HepG2 (cell line): ENCODE data around the gene EMC10. TPM values are rescaled to one million over a fixed set of nuclear protein-coding genes. Genes with fewer than 3 reads are reported as not detected.
A peak's percentile ranks its signal among the peaks of the same experiment; 100 is the strongest.

Experiments used
- BCL3 ChIP-seq: sonication (generic); formaldehyde crosslinking; IDR thresholded peaks from 2 replicates; pipeline ENCODE4 v1.5.1; 2020; ENCODE audit warnings: mild to moderate bottlenecking, missing genetic modification reagents, moderate library complexity
- FOXK1 ChIP-seq: sonication (generic); formaldehyde crosslinking; IDR thresholded peaks from 2 replicates; pipeline ENCODE4 v1.4.0; 2020; ENCODE audit warnings: low read depth, missing genetic modification reagents, borderline replicate concordance
- HDAC1 ChIP-seq: sonication (generic); formaldehyde crosslinking; IDR thresholded peaks from 2 replicates; pipeline ENCODE4 v1.5.1; 2020; ENCODE audit warnings: mild to moderate bottlenecking, missing genetic modification reagents
- MBD4 ChIP-seq: IDR thresholded peaks from 2 replicates; pipeline ENCODE4 v1.6.1; 2012; ENCODE audit warnings: low read length, inconsistent platforms, borderline replicate concordance
- NFYC ChIP-seq: IDR thresholded peaks from 2 replicates; pipeline ENCODE4 v1.6.1; 2016; ENCODE audit warnings: missing genetic modification reagents, missing compliant biosample characterization
- NR2C2 ChIP-seq: sonication (generic); formaldehyde crosslinking; IDR thresholded peaks from 2 replicates; pipeline ENCODE4 v1.4.0; 2020; ENCODE audit warnings: missing genetic modification reagents, mild to moderate bottlenecking, moderate library complexity, borderline replicate concordance
- POLR2G ChIP-seq: fragments of 200-400 bp; formaldehyde crosslinking; IDR thresholded peaks from 2 replicates; pipeline ENCODE4 v1.6.1; 2018; ENCODE audit warnings: mild to moderate bottlenecking, low read depth, low read length, moderate library complexity
- RELA ChIP-seq: sonication (generic); formaldehyde crosslinking; IDR thresholded peaks from 2 replicates; pipeline ENCODE4 v1.4.0; 2020; ENCODE audit warnings: missing genetic modification reagents
- RFX1 ChIP-seq: fragments of 450-650 bp; IDR thresholded peaks from 2 replicates; pipeline ENCODE4 v1.6.1; 2017
- RFX3 ChIP-seq: IDR thresholded peaks from 2 replicates; pipeline ENCODE4 v1.6.1; 2016; ENCODE audit warnings: missing biosample characterization, missing genetic modification reagents
- SATB2 ChIP-seq: sonication (generic); formaldehyde crosslinking; IDR thresholded peaks from 2 replicates; pipeline ENCODE4 v1.5.0; 2020; ENCODE audit warnings: missing genetic modification reagents
- TAF1 ChIP-seq: sonication (generic); formaldehyde crosslinking; IDR thresholded peaks from 2 replicates; pipeline ENCODE4 v1.4.0; 2020; ENCODE audit warnings: missing genetic modification reagents
- TFDP1 ChIP-seq: IDR thresholded peaks from 2 replicates; pipeline ENCODE4 v1.6.1; 2016; ENCODE audit warnings: missing compliant biosample characterization, missing genetic modification reagents, borderline replicate concordance
- ZFP36L2 ChIP-seq: sonication (generic); formaldehyde crosslinking; IDR thresholded peaks from 2 replicates; pipeline ENCODE4 v1.4.0; 2020; ENCODE audit warnings: missing genetic modification reagents
- ZMYM4 ChIP-seq: sonication (generic); formaldehyde crosslinking; IDR thresholded peaks from 2 replicates; pipeline ENCODE4 v1.8.1; 2023; ENCODE audit warnings: mild to moderate bottlenecking, missing genetic modification reagents
- ZNF121 ChIP-seq: sonication (generic); formaldehyde crosslinking; IDR thresholded peaks from 2 replicates; pipeline ENCODE4 v1.5.0; 2020; ENCODE audit warnings: mild to moderate bottlenecking, missing genetic modification reagents
- ZNF292 ChIP-seq: sonication (generic); formaldehyde crosslinking; IDR thresholded peaks from 2 replicates; pipeline ENCODE4 v1.8.1; 2022; ENCODE audit warnings: mild to moderate bottlenecking, low read depth, missing genetic modification reagents, borderline replicate concordance
- ZNF761 ChIP-seq: sonication (generic); formaldehyde crosslinking; conservative IDR thresholded peaks from 2 replicates; pipeline ENCODE4 v1.4.0; 2020; ENCODE audit warnings: mild to moderate bottlenecking, missing genetic modification reagents
- ZSCAN9 ChIP-seq: IDR thresholded peaks from 2 replicates; pipeline ENCODE4 v1.6.1; 2016; ENCODE audit warnings: borderline replicate concordance
- polyA plus RNA-seq, 8 experiments: library from polyadenylated mRNA; depleted of rRNA in 3 of 8; stranded (reverse) in 7 of 8; unstranded in 1 of 8; fragments of >200 nt; fragmentation: Illumina TruSeq in 4 of 8; extraction: Trizol in 4 of 8; gene quantifications; 2 replicates each; pipeline versions ENCODE4 v1.2.1 to v1.2.3, GENCODE V29; 2011 to 2016; ENCODE audit warnings: low read depth in 4 of 8, missing spikeins in 1 of 8, mixed read lengths in 1 of 8; ENCODE audit not compliant: insufficient read depth in 1 of 8
- total RNA-seq, 5 experiments: library from RNA; depleted of rRNA; stranded (reverse); fragments of >200 nt; fragmentation: Illumina TruSeq; extraction: Trizol; gene quantifications; 2 replicates each; pipeline ENCODE4 v1.2.3, GENCODE V29; 2016; ENCODE audit warnings: low read depth in 1 of 5
- TF ChIP-seq, protein P1 (sequence below): sonication (generic); formaldehyde crosslinking; IDR thresholded peaks from 2 replicates; pipeline ENCODE4 v1.8.0; 2022; ENCODE audit warnings: missing genetic modification reagents, mild to moderate bottlenecking, inconsistent platforms, borderline replicate concordance
- TF ChIP-seq, protein P2 (sequence below): fragments of 450-650 bp; IDR thresholded peaks from 2 replicates; pipeline ENCODE4 v1.6.1; 2017; ENCODE audit warnings: mild to moderate bottlenecking
- TF ChIP-seq, protein P3 (sequence below): sonication (generic); formaldehyde crosslinking; IDR thresholded peaks from 2 replicates; pipeline ENCODE4 v1.4.0; 2020; ENCODE audit warnings: missing genetic modification reagents, borderline replicate concordance

The EMC10 gene
- total and polyA plus RNA-seq, 2 of the 13 experiments (the other 11 are each of a cell fraction or from before 2014, with no cell fraction given), result not detected

- TF ChIP-seq TAF1 (CRISPR knock-in tag) (0 out of 2 replicates have a peak, but pooled peaks have one; percentile 23), RFX3 (CRISPR knock-in tag) (peak; percentile 53; the same call in 1 of the 2 replicates), ZSCAN9 (CRISPR knock-in tag) (no peak), MBD4 (no peak), FOXK1 (CRISPR knock-in tag) (no peak), HDAC1 (CRISPR knock-in tag) (0 out of 2 replicates have a peak, but pooled peaks have one; percentile 19), ZMYM4 (CRISPR knock-in tag) (no peak), TFDP1 (peak; percentile 22; the same call in 1 of the 2 replicates), ZNF761 (no peak), BCL3 (CRISPR knock-in tag) (no peak), RELA (CRISPR knock-in tag) (no peak), RFX1 (peak; percentile 50), ZFP36L2 (no peak), SATB2 (no peak), POLR2G (peak; percentile 54; the same call in 1 of the 2 replicates), NR2C2 (CRISPR knock-in tag) (0 out of 2 replicates have a peak, but pooled peaks have one; percentile 18), NFYC (CRISPR knock-in tag) (no peak), ZNF121 (CRISPR knock-in tag) (peak; percentile 40; the same call in 1 of the 2 replicates), ZNF292 (CRISPR knock-in tag) (no peak)
- TF ChIP-seq, protein P1, sequence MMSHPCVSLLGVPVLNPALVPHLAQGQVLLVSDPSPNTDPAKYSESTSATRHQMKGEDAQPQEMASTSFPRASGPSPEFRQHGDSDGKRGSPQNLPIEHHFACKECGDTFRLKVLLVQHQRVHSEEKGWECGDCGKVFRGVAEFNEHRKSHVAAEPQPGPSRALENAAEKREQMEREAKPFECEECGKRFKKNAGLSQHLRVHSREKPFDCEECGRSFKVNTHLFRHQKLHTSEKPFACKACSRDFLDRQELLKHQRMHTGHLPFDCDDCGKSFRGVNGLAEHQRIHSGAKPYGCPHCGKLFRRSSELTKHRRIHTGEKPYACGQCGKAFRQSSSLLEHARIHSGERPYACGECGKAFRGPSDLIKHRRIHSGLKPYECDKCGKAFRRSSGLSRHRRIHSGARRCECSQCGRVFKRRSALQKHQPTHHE, result no peak
- TF ChIP-seq, protein P2, sequence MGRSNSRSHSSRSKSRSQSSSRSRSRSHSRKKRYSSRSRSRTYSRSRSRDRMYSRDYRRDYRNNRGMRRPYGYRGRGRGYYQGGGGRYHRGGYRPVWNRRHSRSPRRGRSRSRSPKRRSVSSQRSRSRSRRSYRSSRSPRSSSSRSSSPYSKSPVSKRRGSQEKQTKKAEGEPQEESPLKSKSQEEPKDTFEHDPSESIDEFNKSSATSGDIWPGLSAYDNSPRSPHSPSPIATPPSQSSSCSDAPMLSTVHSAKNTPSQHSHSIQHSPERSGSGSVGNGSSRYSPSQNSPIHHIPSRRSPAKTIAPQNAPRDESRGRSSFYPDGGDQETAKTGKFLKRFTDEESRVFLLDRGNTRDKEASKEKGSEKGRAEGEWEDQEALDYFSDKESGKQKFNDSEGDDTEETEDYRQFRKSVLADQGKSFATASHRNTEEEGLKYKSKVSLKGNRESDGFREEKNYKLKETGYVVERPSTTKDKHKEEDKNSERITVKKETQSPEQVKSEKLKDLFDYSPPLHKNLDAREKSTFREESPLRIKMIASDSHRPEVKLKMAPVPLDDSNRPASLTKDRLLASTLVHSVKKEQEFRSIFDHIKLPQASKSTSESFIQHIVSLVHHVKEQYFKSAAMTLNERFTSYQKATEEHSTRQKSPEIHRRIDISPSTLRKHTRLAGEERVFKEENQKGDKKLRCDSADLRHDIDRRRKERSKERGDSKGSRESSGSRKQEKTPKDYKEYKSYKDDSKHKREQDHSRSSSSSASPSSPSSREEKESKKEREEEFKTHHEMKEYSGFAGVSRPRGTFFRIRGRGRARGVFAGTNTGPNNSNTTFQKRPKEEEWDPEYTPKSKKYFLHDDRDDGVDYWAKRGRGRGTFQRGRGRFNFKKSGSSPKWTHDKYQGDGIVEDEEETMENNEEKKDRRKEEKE, result no peak
- TF ChIP-seq, protein P3, sequence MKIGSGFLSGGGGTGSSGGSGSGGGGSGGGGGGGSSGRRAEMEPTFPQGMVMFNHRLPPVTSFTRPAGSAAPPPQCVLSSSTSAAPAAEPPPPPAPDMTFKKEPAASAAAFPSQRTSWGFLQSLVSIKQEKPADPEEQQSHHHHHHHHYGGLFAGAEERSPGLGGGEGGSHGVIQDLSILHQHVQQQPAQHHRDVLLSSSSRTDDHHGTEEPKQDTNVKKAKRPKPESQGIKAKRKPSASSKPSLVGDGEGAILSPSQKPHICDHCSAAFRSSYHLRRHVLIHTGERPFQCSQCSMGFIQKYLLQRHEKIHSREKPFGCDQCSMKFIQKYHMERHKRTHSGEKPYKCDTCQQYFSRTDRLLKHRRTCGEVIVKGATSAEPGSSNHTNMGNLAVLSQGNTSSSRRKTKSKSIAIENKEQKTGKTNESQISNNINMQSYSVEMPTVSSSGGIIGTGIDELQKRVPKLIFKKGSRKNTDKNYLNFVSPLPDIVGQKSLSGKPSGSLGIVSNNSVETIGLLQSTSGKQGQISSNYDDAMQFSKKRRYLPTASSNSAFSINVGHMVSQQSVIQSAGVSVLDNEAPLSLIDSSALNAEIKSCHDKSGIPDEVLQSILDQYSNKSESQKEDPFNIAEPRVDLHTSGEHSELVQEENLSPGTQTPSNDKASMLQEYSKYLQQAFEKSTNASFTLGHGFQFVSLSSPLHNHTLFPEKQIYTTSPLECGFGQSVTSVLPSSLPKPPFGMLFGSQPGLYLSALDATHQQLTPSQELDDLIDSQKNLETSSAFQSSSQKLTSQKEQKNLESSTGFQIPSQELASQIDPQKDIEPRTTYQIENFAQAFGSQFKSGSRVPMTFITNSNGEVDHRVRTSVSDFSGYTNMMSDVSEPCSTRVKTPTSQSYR (CRISPR knock-in tag), result peak; percentile 25; the same call in 1 of the 2 replicates
Observed at GRCh38 chr19:50513746-50514345, 37.5 kb downstream of the EMC10 start, which contains the start of gene ASPDH (continued).
